Kidney (tissue), 14 donors: ENCODE results near the gene ZNF839. TPM values are rescaled to one million over a fixed set of nuclear protein-coding genes. Genes with fewer than 3 reads are reported as not detected.

Experiments used
- DNase-seq, 5 donors: peaks; one replicate each; pipeline ENCODE4 v3.0.0-alpha.2; 2013 to 2020
- FAIRE-seq: peaks from 2 replicates; lab custom pipeline; 2012; peaks lifted over from hg19 to GRCh38; lab: Jason Lieb, UNC
- H3K27ac ChIP-seq, 2 donors: one replicate each; pipeline ENCODE4 v1.7.0; 2013; ENCODE audit warnings: low read depth in 2 of 2, low read length in 2 of 2, inconsistent platforms in 1 of 2
- H3K27me3 ChIP-seq: one replicate; pipeline ENCODE4 v1.7.1; 2013; ENCODE audit warnings: low read length, inconsistent platforms; ENCODE audit not compliant: control insufficient read depth, insufficient read depth
- H3K36me3 ChIP-seq, 3 donors: one replicate each; pipeline versions ENCODE4 v1.7.0 to v1.7.1; 2013; ENCODE audit warnings: low read length in 3 of 3, control low read depth in 1 of 3, inconsistent platforms in 1 of 3; ENCODE audit not compliant: insufficient read depth in 3 of 3, control insufficient read depth in 2 of 3
- H3K4me1 ChIP-seq, 3 donors: one replicate each; pipeline versions ENCODE4 v1.7.0 to v1.7.1; 2013; ENCODE audit warnings: low read length in 3 of 3, inconsistent platforms in 1 of 3, low read depth in 1 of 3; ENCODE audit not compliant: control insufficient read depth in 2 of 3, insufficient read depth in 2 of 3
- H3K4me3 ChIP-seq, 3 donors: one replicate each; pipeline versions ENCODE4 v1.7.0 to v1.8.1; 2013; ENCODE audit warnings: low read length in 3 of 3, control low read depth in 1 of 3, inconsistent platforms in 1 of 3
- H3K9ac ChIP-seq, 3 donors: one replicate each; pipeline versions ENCODE4 v1.7.0 to v1.7.1; 2013; ENCODE audit warnings: low read length in 3 of 3, control low read depth in 1 of 3, inconsistent platforms in 1 of 3
- H3K9me3 ChIP-seq, 3 donors: one replicate each; pipeline versions ENCODE4 v1.7.0 to v1.7.1; 2013; ENCODE audit warnings: low read length in 3 of 3, control low read depth in 1 of 3, inconsistent platforms in 1 of 3; ENCODE audit not compliant: control insufficient read depth in 2 of 3, insufficient read depth in 1 of 3
- intact Hi-C: fragments of 100-400 bp; cut with DNase I; formaldehyde crosslinking; loops from one replicate; pipeline ENCODE4 v1.11.1; 2022
- polyA plus RNA-seq: library from polyadenylated mRNA; stranded (reverse); fragments of 350-450 nt; fragmentation: Illumina TruSeq; extraction: RNeasy Lipid Tissue Mini Kit (QIAGEN cat#74804); gene quantifications from one replicate; pipeline ENCODE4 v1.2.3, GENCODE V29; 2014; ENCODE audit warnings: low read depth, low replicate concordance; ENCODE audit not compliant: insufficient read depth
- total RNA-seq: library from RNA; stranded (reverse); fragmentation: NEBNext Ultra II Directional; extraction: Animal tissue kit (Norgen Biotek cat#: 25700); gene quantifications from one replicate; pipeline ENCODE4 v1.2.1, GENCODE V29; 2021
- TF ChIP-seq, protein P1 (sequence below): IDR thresholded peaks from 3 replicates; pipeline ENCODE4 v1.5.1; 2012; ENCODE audit warnings: mild to moderate bottlenecking, moderate library complexity, borderline replicate concordance; ENCODE audit not compliant: insufficient read depth; ENCODE audit errors: extremely low read depth
- donor health status: control.
- donor health status: control.
- donor health status: control.
- donor health status: control.
- donor health status: control.
- donor health status: DM: yes; HTN: yes; CAD: no.
- donor health status: Normal renal cell carcinoma (clear cell type).

The ZNF839 gene
- total and polyA plus RNA-seq, 2 donors from 2014 or later, result 7.8 to 15.8 TPM

GRCh38 chr14:102344485-102344884, 24.9 kb downstream of the ZNF839 start:
- FAIRE-seq (no peak), DNase-seq (no peak)

GRCh38 chr14:102345232-102345631, 25.7 kb downstream of the ZNF839 start:
- no peak for DNase-seq
- H3K36me3 ChIP-seq, result peaks cover 0 to 29% (median 28%) of the 10 kb centered on the region in 3 donors

More at GRCh38 chr14:102344485-102344884, 24.9 kb downstream of the ZNF839 start:
- H3K9ac ChIP-seq, result no peak overlapping the region
- H3K4me3 ChIP-seq, result no peak overlapping the region
- TF ChIP-seq, protein P1, sequence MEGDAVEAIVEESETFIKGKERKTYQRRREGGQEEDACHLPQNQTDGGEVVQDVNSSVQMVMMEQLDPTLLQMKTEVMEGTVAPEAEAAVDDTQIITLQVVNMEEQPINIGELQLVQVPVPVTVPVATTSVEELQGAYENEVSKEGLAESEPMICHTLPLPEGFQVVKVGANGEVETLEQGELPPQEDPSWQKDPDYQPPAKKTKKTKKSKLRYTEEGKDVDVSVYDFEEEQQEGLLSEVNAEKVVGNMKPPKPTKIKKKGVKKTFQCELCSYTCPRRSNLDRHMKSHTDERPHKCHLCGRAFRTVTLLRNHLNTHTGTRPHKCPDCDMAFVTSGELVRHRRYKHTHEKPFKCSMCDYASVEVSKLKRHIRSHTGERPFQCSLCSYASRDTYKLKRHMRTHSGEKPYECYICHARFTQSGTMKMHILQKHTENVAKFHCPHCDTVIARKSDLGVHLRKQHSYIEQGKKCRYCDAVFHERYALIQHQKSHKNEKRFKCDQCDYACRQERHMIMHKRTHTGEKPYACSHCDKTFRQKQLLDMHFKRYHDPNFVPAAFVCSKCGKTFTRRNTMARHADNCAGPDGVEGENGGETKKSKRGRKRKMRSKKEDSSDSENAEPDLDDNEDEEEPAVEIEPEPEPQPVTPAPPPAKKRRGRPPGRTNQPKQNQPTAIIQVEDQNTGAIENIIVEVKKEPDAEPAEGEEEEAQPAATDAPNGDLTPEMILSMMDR, result no peak
- H3K4me1 ChIP-seq, result no peaks in the 10 kb centered on the region
- intact Hi-C loops, result no loop called here
- no peaks in the 10 kb centered on the region for H3K9me3 ChIP-seq
- no peak overlapping the region for H3K27ac ChIP-seq
- H3K27me3 ChIP-seq, result no peaks in the 10 kb centered on the region
- H3K36me3 ChIP-seq, result peaks cover 0 to 28% (median 27%) of the 10 kb centered on the region in 3 donors

GRCh38 chr14:102346645-102347044, 27.1 kb downstream of the ZNF839 start:
- DNase-seq (no peak), FAIRE-seq (no peak)
- Histone ChIP-seq H3K4me3 (no peak overlapping the region), H3K27ac (no peak overlapping the region), H3K36me3 (peaks cover 0 to 29% (median 28%) of the 10 kb centered on the region in 3 donors), H3K9me3 (no peaks in the 10 kb centered on the region), H3K27me3 (no peaks in the 10 kb centered on the region), H3K9ac (no peak overlapping the region), H3K4me1 (no peaks in the 10 kb centered on the region)
- intact Hi-C loops, result no loop called here
- TF ChIP-seq, protein P1, result no peak

More at GRCh38 chr14:102345232-102345631, 25.7 kb downstream of the ZNF839 start:
- intact Hi-C loops, result no loop called here
- Histone ChIP-seq H3K27me3 (no peaks in the 10 kb centered on the region), H3K9ac (no peak overlapping the region), H3K9me3 (no peaks in the 10 kb centered on the region), H3K4me3 (no peak overlapping the region), H3K4me1 (no peaks in the 10 kb centered on the region), H3K27ac (no peak overlapping the region)
- TF ChIP-seq, protein P1, result no peak
- no peak for FAIRE-seq

DNA sequence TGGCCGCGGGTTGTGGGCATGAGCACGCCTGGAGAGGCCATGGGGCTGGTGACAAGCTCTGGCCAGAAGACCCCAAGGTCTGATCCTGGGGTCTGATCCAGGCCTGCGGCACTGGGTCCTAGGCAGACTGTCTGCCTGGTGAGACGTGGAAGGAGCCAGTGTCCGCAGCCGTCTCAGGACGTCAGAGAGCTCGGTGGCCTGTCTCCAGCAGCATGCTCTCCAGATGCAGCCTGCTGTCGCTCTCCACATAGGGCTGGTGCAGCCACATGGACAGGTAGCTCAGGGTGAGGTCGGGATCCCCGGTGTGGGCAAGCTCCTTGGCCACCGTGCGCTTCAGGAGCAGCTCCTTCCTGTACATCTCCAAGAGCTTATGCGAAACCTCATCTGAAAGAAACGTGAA, 28.8 kb downstream of the ZNF839 start:
- no peak for DNase-seq
- Histone ChIP-seq H3K27me3 (no peaks in the 10 kb centered on the region), H3K27ac (no peak overlapping the region), H3K36me3 (peaks cover 2 to 32% (median 26%) of the 10 kb centered on the region in 3 donors), H3K9ac (no peak overlapping the region), H3K4me1 (no peaks in the 10 kb centered on the region), H3K4me3 (no peak overlapping the region), H3K9me3 (no peaks in the 10 kb centered on the region)
- intact Hi-C loops, result no loop called here
- TF ChIP-seq, protein P1, result no peak
- FAIRE-seq, result no peak
